ENCODE measurements around the gene TSSK1B. TPM values are rescaled to one million over a fixed set of nuclear protein-coding genes. Genes with fewer than 3 reads are reported as not detected.

The TSSK1B gene
- total and polyA plus RNA-seq, 2 of the 8 experiments (the other 6 are each of a cell fraction or from before 2014, with no cell fraction given) = 0.05 TPM; not detected in 1

- no peak for TF ChIP-seq SP2 (IDR thresholded peaks at IDR 0.05; ENCODE audit: low read length)
- no peak for TF ChIP-seq RFX5 (IDR thresholded peaks at IDR 0.05; ENCODE audit: borderline replicate concordance, low read depth, low read length)
- no peak for TF ChIP-seq RBBP5 (IDR thresholded peaks at IDR 0.05; ENCODE audit: borderline replicate concordance, low read depth, low read length)
- no peak for TF ChIP-seq EZH2 (IDR thresholded peaks at IDR 0.05; ENCODE audit: low read depth, low read length, severe bottlenecking)
- TF ChIP-seq USF2 (IDR thresholded peaks at IDR 0.05; ENCODE audit: low read length) = no peak
- TF ChIP-seq HDAC6 (IDR thresholded peaks at IDR 0.05; ENCODE audit: low read depth, low read length) = no peak
- TF ChIP-seq ATF3 (IDR thresholded peaks at IDR 0.05; ENCODE audit: insufficient read depth, low read depth, low read length) = no peak
- no peak for TF ChIP-seq SIX5 (IDR thresholded peaks at IDR 0.05; ENCODE audit: low read depth, low read length)
These were observed 44.6 kb downstream of the TSSK1B start (continued) for GRCh38 chr5:113390224-113390623.
